GM19324 (cell line): ENCODE measurements around the gene RSPRY1.

Experiments used
- ATAC-seq: cut with Tn5 transposase; IDR thresholded peaks from one replicate; pipeline ENCODE4 v1.9.1; 2021; ENCODE audit warnings: mild to moderate bottlenecking, moderate library complexity; ENCODE audit not compliant: unreplicated experiment, low FRiP score

RSPRY1 gene

GRCh38 chr16:57289391-57290257, 103.5 kb downstream of the RSPRY1 start:
- ATAC-seq: no peak
